KMS-11 (cell line): ENCODE measurements around the gene UBTD2.
"Not testable (repeated sequence)": the region's sequence is repeated elsewhere in the genome, so short reads cannot be mapped to it uniquely, and the experiment has no call there.

Experiments used
- H2AFZ ChIP-seq: fragments of 200-600 bp; sonication (generic); 2 replicates; pipeline ENCODE4 v1.6.1; 2016; ENCODE audit warnings: antibody characterized with exemption, mixed run types, low read depth
- H3K27ac ChIP-seq: fragments of 200-600 bp; sonication (generic); 2 replicates; pipeline ENCODE4 v1.6.1; 2016; ENCODE audit warnings: mild to moderate bottlenecking, mixed run types
- H3K27me3 ChIP-seq: fragments of 200-600 bp; sonication (generic); 2 replicates; pipeline ENCODE4 v1.6.1; 2017; ENCODE audit warnings: mild to moderate bottlenecking, low read depth, mixed run types, moderate library complexity; ENCODE audit not compliant: insufficient read depth
- H3K36me3 ChIP-seq: fragments of 200-600 bp; sonication (generic); 2 replicates; pipeline ENCODE4 v1.6.1; 2017; ENCODE audit warnings: mild to moderate bottlenecking, mixed run types; ENCODE audit not compliant: insufficient read depth
- H3K4me1 ChIP-seq: fragments of 200-600 bp; sonication (generic); 2 replicates; pipeline ENCODE4 v1.6.1; 2016; ENCODE audit warnings: mild to moderate bottlenecking, low read depth, mixed run types; ENCODE audit not compliant: poor library complexity, severe bottlenecking
- H3K4me2 ChIP-seq: fragments of 200-600 bp; sonication (generic); 2 replicates; pipeline ENCODE4 v1.7.0; 2016; ENCODE audit warnings: mild to moderate bottlenecking, mixed run types
- H3K4me3 ChIP-seq: fragments of 200-600 bp; sonication (generic); IDR thresholded peaks from 2 replicates; pipeline ENCODE4 v1.6.1; 2017; ENCODE audit warnings: low read depth, low read length, mixed read lengths; ENCODE audit not compliant: insufficient read depth
- H3K79me2 ChIP-seq: fragments of 200-600 bp; sonication (generic); 2 replicates; pipeline ENCODE4 v1.6.1; 2016; ENCODE audit warnings: low read depth, mixed run types; ENCODE audit not compliant: insufficient read depth
- H3K9ac ChIP-seq: fragments of 200-600 bp; sonication (generic); 2 replicates; pipeline ENCODE4 v1.6.1; 2016; ENCODE audit warnings: mild to moderate bottlenecking, mixed run types
- H4K20me1 ChIP-seq: fragments of 200-600 bp; sonication (generic); 2 replicates; pipeline ENCODE4 v1.6.1; 2016; ENCODE audit warnings: mild to moderate bottlenecking, mixed run types; ENCODE audit not compliant: insufficient read depth
- TF ChIP-seq, protein P1 (sequence below): fragments of 200-600 bp; sonication (generic); conservative IDR thresholded peaks from 2 replicates; pipeline ENCODE4 v1.6.1; 2017; ENCODE audit warnings: low read depth, mild to moderate bottlenecking, antibody characterized with exemption, low read length, moderate library complexity, mixed read lengths

UBTD2 gene

DNA sequence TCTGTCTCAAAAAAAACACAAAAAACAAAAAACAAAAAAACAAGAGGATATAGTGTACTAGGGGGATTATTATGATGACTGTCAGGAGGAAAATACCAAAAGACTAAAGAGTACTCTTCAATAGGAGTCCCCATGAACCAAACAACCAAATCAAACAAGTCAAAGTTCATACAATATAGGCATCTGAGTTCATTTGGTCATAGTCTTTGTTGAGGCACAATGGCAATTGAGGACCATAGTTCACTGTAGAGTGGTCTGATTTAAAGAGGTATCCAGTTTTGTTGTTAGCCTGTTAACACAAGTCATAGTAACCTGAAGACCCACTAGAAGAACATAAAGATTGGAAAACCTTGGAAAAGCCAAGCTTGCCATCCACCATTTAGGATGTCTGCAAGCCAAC, 11.3 kb upstream of the UBTD2 start:
- TF ChIP-seq, protein P1, sequence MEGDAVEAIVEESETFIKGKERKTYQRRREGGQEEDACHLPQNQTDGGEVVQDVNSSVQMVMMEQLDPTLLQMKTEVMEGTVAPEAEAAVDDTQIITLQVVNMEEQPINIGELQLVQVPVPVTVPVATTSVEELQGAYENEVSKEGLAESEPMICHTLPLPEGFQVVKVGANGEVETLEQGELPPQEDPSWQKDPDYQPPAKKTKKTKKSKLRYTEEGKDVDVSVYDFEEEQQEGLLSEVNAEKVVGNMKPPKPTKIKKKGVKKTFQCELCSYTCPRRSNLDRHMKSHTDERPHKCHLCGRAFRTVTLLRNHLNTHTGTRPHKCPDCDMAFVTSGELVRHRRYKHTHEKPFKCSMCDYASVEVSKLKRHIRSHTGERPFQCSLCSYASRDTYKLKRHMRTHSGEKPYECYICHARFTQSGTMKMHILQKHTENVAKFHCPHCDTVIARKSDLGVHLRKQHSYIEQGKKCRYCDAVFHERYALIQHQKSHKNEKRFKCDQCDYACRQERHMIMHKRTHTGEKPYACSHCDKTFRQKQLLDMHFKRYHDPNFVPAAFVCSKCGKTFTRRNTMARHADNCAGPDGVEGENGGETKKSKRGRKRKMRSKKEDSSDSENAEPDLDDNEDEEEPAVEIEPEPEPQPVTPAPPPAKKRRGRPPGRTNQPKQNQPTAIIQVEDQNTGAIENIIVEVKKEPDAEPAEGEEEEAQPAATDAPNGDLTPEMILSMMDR: no peak
- Histone ChIP-seq H3K27me3 (no peaks in the 10 kb centered on the region), H3K4me3 (no peak overlapping the region), H3K9ac (no peak overlapping the region), H3K27ac (no peak overlapping the region), H2AFZ (no peak overlapping the region), H3K79me2 (no peaks in the 10 kb centered on the region), H3K4me1 (no peaks in the 10 kb centered on the region), H4K20me1 (no peaks in the 10 kb centered on the region), H3K36me3 (no peaks in the 10 kb centered on the region), H3K4me2 (no peak overlapping the region)

DNA sequence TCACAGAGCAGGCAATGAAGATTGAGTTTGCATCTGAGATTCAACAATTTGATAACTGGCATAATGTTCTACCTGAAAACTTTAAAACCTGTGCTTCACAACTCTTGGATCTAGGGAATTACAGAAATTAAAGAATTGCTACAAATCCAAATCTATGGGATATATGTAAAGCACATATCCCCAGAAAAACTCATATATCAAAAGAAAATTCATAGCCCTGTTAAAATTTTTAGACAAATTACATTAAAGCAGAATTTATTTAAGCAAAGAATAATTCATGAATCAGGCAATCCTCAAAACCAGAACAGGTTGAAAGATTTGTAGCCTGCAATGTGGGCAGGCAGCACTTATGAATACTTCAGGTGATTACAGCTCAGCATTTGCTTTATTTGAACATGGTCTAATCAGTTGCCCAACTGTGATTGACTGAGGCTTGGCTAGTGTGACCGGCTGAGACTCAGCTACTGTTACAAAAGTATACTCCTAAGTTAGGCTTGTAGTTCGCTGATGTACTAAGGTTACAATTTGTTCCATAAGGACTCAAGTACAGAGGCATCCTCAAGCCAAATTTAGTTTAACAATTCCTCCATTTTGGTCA, 10.3 kb upstream of the UBTD2 start:
- H3K27ac ChIP-seq: no peak overlapping the region
- no peak overlapping the region for H3K4me2 ChIP-seq
- H3K36me3 ChIP-seq: no peaks in the 10 kb centered on the region
- no peak overlapping the region for H3K9ac ChIP-seq
- H3K4me1 ChIP-seq: no peaks in the 10 kb centered on the region
- no peaks in the 10 kb centered on the region for H3K79me2 ChIP-seq
- H2AFZ ChIP-seq: no peak overlapping the region
- H3K27me3 ChIP-seq: no peaks in the 10 kb centered on the region
- H3K4me3 ChIP-seq: no peak overlapping the region
- TF ChIP-seq, protein P1: no peak
- H4K20me1 ChIP-seq: no peaks in the 10 kb centered on the region

DNA sequence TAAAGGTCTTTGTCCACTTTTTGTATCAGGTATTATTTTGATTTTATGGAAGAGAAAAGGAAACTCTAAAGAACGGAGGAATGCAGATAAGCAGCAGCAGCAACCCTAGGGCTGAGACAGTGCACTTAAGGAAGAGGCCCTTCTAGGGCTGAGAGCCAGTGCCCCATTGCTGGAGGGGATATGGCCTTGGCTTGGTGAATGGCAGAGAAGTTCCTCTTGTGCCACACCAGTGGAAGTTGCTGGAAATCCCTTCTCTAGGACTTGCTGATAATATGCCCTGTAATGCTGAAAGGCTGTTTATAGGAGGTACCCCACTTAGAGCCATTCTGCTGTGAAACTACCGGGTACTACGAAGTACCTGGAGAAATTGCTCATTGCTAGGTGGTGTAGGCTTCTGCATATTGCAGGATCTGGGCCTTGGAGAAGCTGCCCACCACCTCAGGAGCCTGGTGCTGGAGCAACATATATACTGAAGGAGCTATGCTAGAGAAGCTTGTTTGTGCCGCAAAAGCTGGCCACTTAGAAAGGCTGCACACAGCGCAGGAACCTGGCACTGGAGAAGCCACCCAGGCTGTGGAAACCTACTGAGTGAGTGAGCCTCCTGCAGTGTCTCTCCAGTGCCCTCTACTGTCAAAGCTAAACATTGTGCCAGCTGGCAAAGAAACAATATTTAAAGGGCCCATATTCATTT, 9.6 kb upstream of the UBTD2 start:
- Histone ChIP-seq H3K36me3 (no peaks in the 10 kb centered on the region), H3K27me3 (no peaks in the 10 kb centered on the region), H3K27ac (no peak overlapping the region), H4K20me1 (no peaks in the 10 kb centered on the region), H3K4me1 (no peaks in the 10 kb centered on the region), H3K9ac (no peak overlapping the region), H2AFZ (no peak overlapping the region), H3K79me2 (no peaks in the 10 kb centered on the region), H3K4me2 (no peak overlapping the region), H3K4me3 (no peak overlapping the region)
- TF ChIP-seq, protein P1: peak; percentile 72

DNA sequence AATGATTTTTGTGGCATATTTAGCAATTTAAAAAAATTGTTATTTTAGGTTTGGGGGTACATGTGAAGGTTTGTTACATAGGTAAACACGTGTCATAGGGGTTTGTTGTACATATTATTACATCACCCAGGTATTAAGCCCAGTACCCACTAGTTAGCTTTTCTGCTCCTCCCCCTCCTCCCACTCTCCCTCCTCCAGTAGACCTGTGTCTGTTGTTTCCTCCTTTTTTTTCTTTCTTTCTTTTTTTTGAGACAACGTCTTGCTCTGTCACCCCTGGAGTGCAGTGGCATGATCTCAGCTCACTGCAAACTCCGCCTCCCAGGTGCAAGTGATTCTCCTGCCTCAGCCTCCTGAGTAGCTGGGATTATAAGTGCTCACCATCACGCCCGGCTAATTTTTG, 8.3 kb upstream of the UBTD2 start:
- H4K20me1 ChIP-seq, H3K9ac ChIP-seq, H3K27me3 ChIP-seq: not testable (repeated sequence)

DNA sequence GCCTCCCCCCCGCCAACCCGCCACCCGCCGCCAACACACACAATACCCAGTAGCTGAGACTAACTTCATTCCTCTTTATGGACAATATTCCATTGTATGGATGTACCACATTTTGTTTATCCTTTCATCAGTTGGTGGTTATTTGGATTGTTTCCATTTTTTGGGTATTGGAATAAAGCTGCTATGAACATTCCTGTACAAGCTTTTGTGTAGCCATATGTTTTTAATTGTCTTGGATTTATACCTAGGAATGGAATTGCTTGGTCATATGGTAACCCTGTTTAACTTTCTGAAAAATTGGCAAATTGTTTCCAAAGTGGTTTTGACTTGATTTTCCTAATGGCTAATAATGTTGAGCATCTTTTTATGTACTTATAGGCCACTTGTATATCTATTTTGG, 4.9 kb upstream of the UBTD2 start:
- no peak overlapping the region for H3K9ac ChIP-seq
- TF ChIP-seq, protein P1: no peak
- H3K4me2 ChIP-seq: no peak overlapping the region
- no peak overlapping the region for H3K4me3 ChIP-seq
- no peaks in the 10 kb centered on the region for H3K27me3 ChIP-seq
- H3K27ac ChIP-seq: no peak overlapping the region
- H3K4me1 ChIP-seq: no peaks in the 10 kb centered on the region
- no peaks in the 10 kb centered on the region for H4K20me1 ChIP-seq
- no peaks in the 10 kb centered on the region for H3K79me2 ChIP-seq
- no peak overlapping the region for H2AFZ ChIP-seq
- H3K36me3 ChIP-seq: no peaks in the 10 kb centered on the region

More for the DNA sequence above, 8.3 kb upstream of the UBTD2 start:
- H3K4me2 ChIP-seq, H3K4me3 ChIP-seq, H3K79me2 ChIP-seq, H3K36me3 ChIP-seq, H3K27ac ChIP-seq, H3K4me1 ChIP-seq, H2AFZ ChIP-seq: not testable (repeated sequence)

DNA sequence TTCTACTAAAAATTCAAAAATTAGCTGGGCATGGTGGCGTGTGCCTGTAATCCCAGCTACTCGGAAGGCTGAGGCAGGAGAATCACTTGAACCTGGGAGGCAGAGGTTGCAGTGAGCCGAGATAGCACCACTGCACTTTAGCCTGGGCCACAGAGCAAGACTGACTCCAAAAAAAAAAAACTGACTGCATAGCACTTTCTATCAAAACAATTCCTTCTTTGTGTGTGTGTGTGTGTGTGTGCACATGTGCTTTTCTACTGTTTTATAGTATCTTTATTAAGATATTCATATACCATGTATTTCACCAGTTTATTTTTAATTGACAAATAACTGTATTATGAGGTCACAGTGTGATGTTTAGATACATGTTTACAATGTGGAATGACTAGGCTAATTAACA, 3.6 kb upstream of the UBTD2 start:
- not testable (repeated sequence) for H3K36me3 ChIP-seq, H3K27ac ChIP-seq, H3K4me1 ChIP-seq, H4K20me1 ChIP-seq, H3K4me2 ChIP-seq, H3K79me2 ChIP-seq, H3K9ac ChIP-seq, H2AFZ ChIP-seq, H3K27me3 ChIP-seq, H3K4me3 ChIP-seq
